Neural cell (in vitro differentiated cells): ENCODE data around the gene ACBD5. TPM values are rescaled to one million over a fixed set of nuclear protein-coding genes. Genes with fewer than 3 reads are reported as not detected.

Source experiments
- H2AFZ ChIP-seq: fragments of 200-600, 300-800 bp; sonication (generic), shearing (Covaris generic); 2 replicates; pipeline ENCODE4 v1.6.0; 2014; ENCODE audit warnings: low read depth, mild to moderate bottlenecking, antibody characterized with exemption, low read length, moderate library complexity
- H3F3A ChIP-seq: fragments of 200-600 bp; shearing (Covaris generic); 2 replicates; pipeline ENCODE4 v1.6.1; 2016; ENCODE audit warnings: mild to moderate bottlenecking, moderate library complexity, mixed read lengths, antibody characterized with exemption, low read length; ENCODE audit not compliant: insufficient read depth, poor library complexity, severe bottlenecking
- H3K27ac ChIP-seq: fragments of 200-600, 300-800 bp; sonication (generic), shearing (Covaris generic); 2 replicates; pipeline ENCODE4 v1.5.1; 2014; ENCODE audit warnings: mild to moderate bottlenecking, low read length, moderate library complexity
- H3K27me3 ChIP-seq: fragments of 300-800, 200-600 bp; sonication (generic), shearing (Covaris generic); 2 replicates; pipeline ENCODE4 v1.6.0; 2014; ENCODE audit warnings: mild to moderate bottlenecking, low read depth, low read length, moderate library complexity; ENCODE audit not compliant: insufficient read depth
- H3K36me3 ChIP-seq: fragments of 300-800, 200-600 bp; sonication (generic), shearing (Covaris generic); 2 replicates; pipeline ENCODE4 v1.5.1; 2014; ENCODE audit warnings: mild to moderate bottlenecking, antibody characterized with exemption, low read length, moderate library complexity; ENCODE audit not compliant: insufficient read depth
- H3K4me2 ChIP-seq: fragments of 300-800, 200-600 bp; sonication (generic), shearing (Covaris generic); 2 replicates; pipeline ENCODE4 v1.6.0; 2014; ENCODE audit warnings: mild to moderate bottlenecking, low read length
- H3K4me3 ChIP-seq: fragments of 300-800, 200-600 bp; sonication (generic), shearing (Covaris generic); 2 replicates; pipeline ENCODE4 v1.5.1; 2014; ENCODE audit warnings: mild to moderate bottlenecking, low read length, moderate library complexity
- H3K79me2 ChIP-seq: fragments of 200-600 bp; shearing (Covaris generic); replicated peaks from 2 replicates; pipeline ENCODE4 v1.6.0; 2014; ENCODE audit warnings: mild to moderate bottlenecking, low read length, moderate library complexity; ENCODE audit not compliant: insufficient read depth
- H3K9ac ChIP-seq: fragments of 300-800, 200-600 bp; sonication (generic), shearing (Covaris generic); 2 replicates; pipeline ENCODE4 v1.6.1; 2016; ENCODE audit warnings: mild to moderate bottlenecking, low read length, mixed read lengths
- H3K9me2 ChIP-seq: fragments of 200-600 bp; shearing (Covaris generic); 2 replicates; pipeline ENCODE4 v1.6.1; 2016; ENCODE audit warnings: mild to moderate bottlenecking, low read length, mixed read lengths; ENCODE audit not compliant: insufficient read depth
- H3K9me3 ChIP-seq: fragments of 200-600, 300-800 bp; sonication (generic), shearing (Covaris generic); 2 replicates; pipeline ENCODE4 v1.6.1; 2016; ENCODE audit warnings: mild to moderate bottlenecking, mixed run types, low read length, moderate library complexity, mixed read lengths
- H4K20me1 ChIP-seq: fragments of 200-600 bp; shearing (Covaris generic); 2 replicates; pipeline ENCODE4 v1.6.1; 2016; ENCODE audit warnings: mild to moderate bottlenecking, mixed run types; ENCODE audit not compliant: insufficient read depth
- EP300 ChIP-seq: fragments of 450-650 bp; conservative IDR thresholded peaks from 2 replicates; pipeline ENCODE4 v1.6.1; 2014; ENCODE audit warnings: antibody characterized with exemption, mild to moderate bottlenecking, moderate library complexity; ENCODE audit not compliant: poor library complexity, severe bottlenecking
- EZH2 ChIP-seq: fragments of 200-600, 300-800 bp; shearing (Covaris generic), sonication (generic); IDR thresholded peaks from 2 replicates; pipeline ENCODE4 v1.6.1; 2014; ENCODE audit warnings: antibody characterized with exemption, low read length, borderline replicate concordance, mild to moderate bottlenecking; ENCODE audit not compliant: insufficient read depth, poor library complexity, severe bottlenecking
- MXI1 ChIP-seq: fragments of 450-650 bp; conservative IDR thresholded peaks from 2 replicates; pipeline ENCODE4 v1.6.1; 2014; ENCODE audit warnings: antibody characterized with exemption, mild to moderate bottlenecking; ENCODE audit not compliant: poor library complexity, severe bottlenecking
- POLR2AphosphoS5 ChIP-seq: IDR thresholded peaks from 2 replicates; pipeline ENCODE4 v1.6.1; 2012
- RAD21 ChIP-seq: fragments of 450-650 bp; conservative IDR thresholded peaks from 2 replicates; pipeline ENCODE4 v1.6.1; 2014; ENCODE audit warnings: antibody characterized with exemption, mild to moderate bottlenecking, moderate library complexity
- SMC3 ChIP-seq: fragments of 450-650 bp; conservative IDR thresholded peaks from 2 replicates; pipeline ENCODE4 v1.6.1; 2014; ENCODE audit warnings: antibody characterized with exemption, mild to moderate bottlenecking, moderate library complexity; ENCODE audit not compliant: poor library complexity
- TAF1 ChIP-seq: IDR thresholded peaks from 2 replicates; pipeline ENCODE4 v1.6.1; 2012; ENCODE audit warnings: low read depth
- polyA plus RNA-seq: library from polyadenylated mRNA; depleted of rRNA; stranded (reverse); fragments of >200 nt; gene quantifications from 2 replicates; pipeline ENCODE4 v1.2.3, GENCODE V29; 2014
- TF ChIP-seq, protein P1 (sequence below): fragments of 450-650 bp; IDR thresholded peaks from 2 replicates; pipeline ENCODE4 v1.5.1; 2014; ENCODE audit warnings: antibody characterized with exemption, mild to moderate bottlenecking, moderate library complexity; ENCODE audit not compliant: poor library complexity, severe bottlenecking
- TF ChIP-seq, protein P2 (sequence below): IDR thresholded peaks from 2 replicates; pipeline ENCODE4 v1.6.1; 2012; ENCODE audit warnings: borderline replicate concordance

The ACBD5 gene
- polyA plus RNA-seq, 1 donor from 2014 or later = 44.8 TPM

GRCh38 chr10:27225642-27226257 is 14.8 kb downstream of the ACBD5 start:
- Histone ChIP-seq H3K4me2 (no peak overlapping the region), H3K9me2 (no peaks in the 10 kb centered on the region), H3K9me3 (no peaks in the 10 kb centered on the region), H3K36me3 (no peaks in the 10 kb centered on the region), H3K79me2 (no peaks in the 10 kb centered on the region), H3K4me3 (no peak overlapping the region), H4K20me1 (no peaks in the 10 kb centered on the region), H3K9ac (no peak overlapping the region), H3F3A (no peaks in the 10 kb centered on the region), H2AFZ (no peak overlapping the region), H3K27ac (no peak overlapping the region), H3K27me3 (no peaks in the 10 kb centered on the region)
- TF ChIP-seq POLR2AphosphoS5 (no peak), RAD21 (no peak), TAF1 (no peak), MXI1 (no peak), SMC3 (no peak), EP300 (no peak), EZH2 (no peak)
- TF ChIP-seq, protein P1, sequence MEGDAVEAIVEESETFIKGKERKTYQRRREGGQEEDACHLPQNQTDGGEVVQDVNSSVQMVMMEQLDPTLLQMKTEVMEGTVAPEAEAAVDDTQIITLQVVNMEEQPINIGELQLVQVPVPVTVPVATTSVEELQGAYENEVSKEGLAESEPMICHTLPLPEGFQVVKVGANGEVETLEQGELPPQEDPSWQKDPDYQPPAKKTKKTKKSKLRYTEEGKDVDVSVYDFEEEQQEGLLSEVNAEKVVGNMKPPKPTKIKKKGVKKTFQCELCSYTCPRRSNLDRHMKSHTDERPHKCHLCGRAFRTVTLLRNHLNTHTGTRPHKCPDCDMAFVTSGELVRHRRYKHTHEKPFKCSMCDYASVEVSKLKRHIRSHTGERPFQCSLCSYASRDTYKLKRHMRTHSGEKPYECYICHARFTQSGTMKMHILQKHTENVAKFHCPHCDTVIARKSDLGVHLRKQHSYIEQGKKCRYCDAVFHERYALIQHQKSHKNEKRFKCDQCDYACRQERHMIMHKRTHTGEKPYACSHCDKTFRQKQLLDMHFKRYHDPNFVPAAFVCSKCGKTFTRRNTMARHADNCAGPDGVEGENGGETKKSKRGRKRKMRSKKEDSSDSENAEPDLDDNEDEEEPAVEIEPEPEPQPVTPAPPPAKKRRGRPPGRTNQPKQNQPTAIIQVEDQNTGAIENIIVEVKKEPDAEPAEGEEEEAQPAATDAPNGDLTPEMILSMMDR = no peak
- TF ChIP-seq, protein P2, sequence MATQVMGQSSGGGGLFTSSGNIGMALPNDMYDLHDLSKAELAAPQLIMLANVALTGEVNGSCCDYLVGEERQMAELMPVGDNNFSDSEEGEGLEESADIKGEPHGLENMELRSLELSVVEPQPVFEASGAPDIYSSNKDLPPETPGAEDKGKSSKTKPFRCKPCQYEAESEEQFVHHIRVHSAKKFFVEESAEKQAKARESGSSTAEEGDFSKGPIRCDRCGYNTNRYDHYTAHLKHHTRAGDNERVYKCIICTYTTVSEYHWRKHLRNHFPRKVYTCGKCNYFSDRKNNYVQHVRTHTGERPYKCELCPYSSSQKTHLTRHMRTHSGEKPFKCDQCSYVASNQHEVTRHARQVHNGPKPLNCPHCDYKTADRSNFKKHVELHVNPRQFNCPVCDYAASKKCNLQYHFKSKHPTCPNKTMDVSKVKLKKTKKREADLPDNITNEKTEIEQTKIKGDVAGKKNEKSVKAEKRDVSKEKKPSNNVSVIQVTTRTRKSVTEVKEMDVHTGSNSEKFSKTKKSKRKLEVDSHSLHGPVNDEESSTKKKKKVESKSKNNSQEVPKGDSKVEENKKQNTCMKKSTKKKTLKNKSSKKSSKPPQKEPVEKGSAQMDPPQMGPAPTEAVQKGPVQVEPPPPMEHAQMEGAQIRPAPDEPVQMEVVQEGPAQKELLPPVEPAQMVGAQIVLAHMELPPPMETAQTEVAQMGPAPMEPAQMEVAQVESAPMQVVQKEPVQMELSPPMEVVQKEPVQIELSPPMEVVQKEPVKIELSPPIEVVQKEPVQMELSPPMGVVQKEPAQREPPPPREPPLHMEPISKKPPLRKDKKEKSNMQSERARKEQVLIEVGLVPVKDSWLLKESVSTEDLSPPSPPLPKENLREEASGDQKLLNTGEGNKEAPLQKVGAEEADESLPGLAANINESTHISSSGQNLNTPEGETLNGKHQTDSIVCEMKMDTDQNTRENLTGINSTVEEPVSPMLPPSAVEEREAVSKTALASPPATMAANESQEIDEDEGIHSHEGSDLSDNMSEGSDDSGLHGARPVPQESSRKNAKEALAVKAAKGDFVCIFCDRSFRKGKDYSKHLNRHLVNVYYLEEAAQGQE = no peak

GRCh38 chr10:27225011-27225590 is 15.5 kb downstream of the ACBD5 start:
- no peaks in the 10 kb centered on the region for H3K9me2 ChIP-seq
- TF ChIP-seq, protein P2 = no peak
- TF ChIP-seq, protein P1 = no peak
- TF ChIP-seq EZH2 (no peak), RAD21 (no peak), SMC3 (no peak), TAF1 (no peak), POLR2AphosphoS5 (no peak), EP300 (no peak), MXI1 (no peak)

More at GRCh38 chr10:27225011-27225590, 15.5 kb downstream of the ACBD5 start:
- H3K4me2 ChIP-seq = no peak overlapping the region
- no peaks in the 10 kb centered on the region for H3K27me3 ChIP-seq
- no peaks in the 10 kb centered on the region for H3F3A ChIP-seq
- H3K36me3 ChIP-seq = no peaks in the 10 kb centered on the region
- H4K20me1 ChIP-seq = no peaks in the 10 kb centered on the region
- H3K9me3 ChIP-seq = no peaks in the 10 kb centered on the region
- H3K79me2 ChIP-seq = no peaks in the 10 kb centered on the region
- no peak overlapping the region for H3K27ac ChIP-seq
- H3K4me3 ChIP-seq = no peak overlapping the region
- no peak overlapping the region for H2AFZ ChIP-seq
- no peak overlapping the region for H3K9ac ChIP-seq
